Keratinocyte (primary cell): ENCODE measurements around the gene NANOS3.

ENCODE experiments used
- EZH2 ChIP-seq: IDR thresholded peaks from one replicate; pipeline ENCODE4 v1.6.1; 2012; ENCODE audit warnings: inconsistent platforms, mild to moderate bottlenecking, low read length, moderate library complexity
- TF ChIP-seq, protein P1 (sequence below), 3 experiments: IDR thresholded peaks in 1 of 3; conservative IDR thresholded peaks in 1 of 3; optimal IDR thresholded peaks in 1 of 3; 2 replicates in 2 of 3; 3 replicates in 1 of 3; pipeline versions ENCODE3 to v1.5.1; 2011; ENCODE audit warnings: low read length in 3 of 3, mild to moderate bottlenecking in 3 of 3, moderate library complexity in 2 of 3, control low read depth in 1 of 3, inconsistent platforms in 1 of 3; ENCODE audit not compliant: insufficient read depth in 2 of 3; ENCODE audit errors: extremely low read depth in 1 of 3

DNA sequence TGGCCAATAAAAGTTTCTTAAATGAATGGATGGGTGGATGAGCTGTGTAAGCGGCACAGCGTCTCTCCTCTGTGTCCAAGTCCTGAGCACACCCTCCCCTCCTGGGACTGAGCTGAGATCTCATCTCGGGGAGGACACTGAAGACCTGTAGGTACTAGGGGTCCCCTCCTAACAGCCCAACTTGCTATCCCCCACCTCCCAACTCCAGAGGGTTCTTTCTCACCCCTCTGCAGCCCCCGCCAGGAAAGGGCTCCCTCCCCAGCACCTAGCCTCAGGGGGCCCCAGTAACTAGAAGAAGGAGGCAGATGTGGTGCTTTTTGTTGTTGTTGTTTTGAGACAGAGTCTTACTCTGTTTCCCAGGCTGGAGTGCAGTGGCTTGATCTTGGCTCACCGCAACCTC, 1.1 kb upstream of the NANOS3 start:
- TF ChIP-seq, protein P1, sequence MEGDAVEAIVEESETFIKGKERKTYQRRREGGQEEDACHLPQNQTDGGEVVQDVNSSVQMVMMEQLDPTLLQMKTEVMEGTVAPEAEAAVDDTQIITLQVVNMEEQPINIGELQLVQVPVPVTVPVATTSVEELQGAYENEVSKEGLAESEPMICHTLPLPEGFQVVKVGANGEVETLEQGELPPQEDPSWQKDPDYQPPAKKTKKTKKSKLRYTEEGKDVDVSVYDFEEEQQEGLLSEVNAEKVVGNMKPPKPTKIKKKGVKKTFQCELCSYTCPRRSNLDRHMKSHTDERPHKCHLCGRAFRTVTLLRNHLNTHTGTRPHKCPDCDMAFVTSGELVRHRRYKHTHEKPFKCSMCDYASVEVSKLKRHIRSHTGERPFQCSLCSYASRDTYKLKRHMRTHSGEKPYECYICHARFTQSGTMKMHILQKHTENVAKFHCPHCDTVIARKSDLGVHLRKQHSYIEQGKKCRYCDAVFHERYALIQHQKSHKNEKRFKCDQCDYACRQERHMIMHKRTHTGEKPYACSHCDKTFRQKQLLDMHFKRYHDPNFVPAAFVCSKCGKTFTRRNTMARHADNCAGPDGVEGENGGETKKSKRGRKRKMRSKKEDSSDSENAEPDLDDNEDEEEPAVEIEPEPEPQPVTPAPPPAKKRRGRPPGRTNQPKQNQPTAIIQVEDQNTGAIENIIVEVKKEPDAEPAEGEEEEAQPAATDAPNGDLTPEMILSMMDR (optimal IDR thresholded peaks at IDR 0.05 in 1 of 3, IDR thresholded peaks at IDR 0.05 in 1 of 3, conservative IDR thresholded peaks at IDR 0.05 in 1 of 3; ENCODE audit: extremely low read depth in 1 of 3, insufficient read depth in 2 of 3, low read length in 3 of 3), result no peak
- TF ChIP-seq EZH2, result no peak
